ENCODE measurements around the gene IKBKE.
"Not testable (repeated sequence)": the region's sequence is repeated elsewhere in the genome, so short reads cannot be mapped to it uniquely, and the experiment has no call there.

Gene IKBKE

DNA sequence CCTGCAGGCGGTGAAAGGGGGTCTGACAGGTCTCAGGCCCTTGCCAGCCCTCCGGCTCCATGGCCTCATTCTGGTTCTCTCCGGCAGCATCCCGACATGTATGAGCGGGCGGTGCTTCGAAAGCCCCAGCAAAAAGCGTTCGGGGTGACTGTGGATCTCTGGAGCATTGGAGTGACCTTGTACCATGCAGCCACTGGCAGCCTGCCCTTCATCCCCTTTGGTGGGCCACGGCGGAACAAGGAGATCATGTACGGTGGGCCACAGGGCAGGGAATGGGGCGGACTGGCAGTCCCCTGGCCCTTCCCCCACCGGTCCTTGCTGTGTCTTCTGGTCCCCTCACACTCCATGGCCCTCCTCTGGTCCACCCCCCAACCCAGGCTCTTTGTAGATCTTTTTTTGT lies 6.3 kb downstream of the IKBKE start:
- no peak for DNase-seq

DNA sequence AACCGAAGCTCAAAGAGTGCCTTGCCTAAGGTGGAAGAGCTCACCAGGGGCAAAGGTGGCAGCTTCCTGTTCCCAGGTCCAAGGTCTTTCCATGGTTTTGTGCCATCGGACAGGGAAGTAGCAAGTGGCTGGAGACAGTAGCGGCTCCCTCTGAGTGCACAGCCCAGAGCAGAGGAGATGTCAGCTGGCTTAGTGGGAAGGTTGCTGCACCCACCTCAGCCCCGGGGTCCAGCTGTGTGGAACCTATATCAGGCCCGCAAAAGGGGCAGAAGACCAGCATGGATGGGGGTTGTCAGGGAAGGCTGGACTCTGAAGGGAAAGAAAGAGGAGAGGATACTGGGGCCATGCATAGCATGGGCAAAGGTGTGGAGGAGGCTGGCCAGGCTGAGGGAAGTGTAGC lies 6.8 kb downstream of the IKBKE start:
- DNase-seq, result no peak

DNA sequence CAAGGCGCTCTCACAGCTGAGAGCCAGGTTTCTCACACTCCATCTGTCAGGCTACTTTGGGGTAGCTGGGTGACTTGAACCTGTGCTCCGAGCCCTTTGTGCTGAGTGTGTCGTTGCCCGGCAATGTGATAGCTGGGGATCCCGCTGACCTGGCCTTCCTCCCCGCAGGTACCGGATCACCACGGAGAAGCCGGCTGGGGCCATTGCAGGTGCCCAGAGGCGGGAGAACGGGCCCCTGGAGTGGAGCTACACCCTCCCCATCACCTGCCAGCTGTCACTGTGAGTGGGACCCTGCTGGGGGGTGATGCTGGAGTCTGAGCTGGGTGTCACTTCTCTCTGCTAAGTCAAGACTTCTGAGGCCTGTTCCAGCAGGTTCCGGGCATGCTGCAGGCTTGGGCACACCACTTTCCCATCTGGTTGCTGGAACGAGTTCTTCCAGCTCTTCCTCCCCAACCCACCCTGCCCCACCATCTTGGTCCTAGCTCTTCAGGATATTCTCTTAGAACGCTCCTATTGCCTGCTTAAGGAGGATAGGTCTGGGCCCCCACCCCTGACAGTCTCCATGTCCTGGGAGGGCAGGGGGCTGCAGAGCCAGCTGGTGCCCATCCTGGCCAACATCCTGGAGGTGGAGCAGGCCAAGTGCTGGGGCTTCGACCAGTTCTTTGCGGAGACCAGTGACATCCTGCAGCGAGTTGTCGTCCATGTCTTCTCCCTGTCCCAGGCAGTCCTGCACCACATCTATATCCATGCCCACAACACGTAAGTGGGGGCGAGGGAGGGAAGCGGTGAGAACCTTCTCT lies 7.5 kb downstream of the IKBKE start:
- no peak for DNase-seq

DNA sequence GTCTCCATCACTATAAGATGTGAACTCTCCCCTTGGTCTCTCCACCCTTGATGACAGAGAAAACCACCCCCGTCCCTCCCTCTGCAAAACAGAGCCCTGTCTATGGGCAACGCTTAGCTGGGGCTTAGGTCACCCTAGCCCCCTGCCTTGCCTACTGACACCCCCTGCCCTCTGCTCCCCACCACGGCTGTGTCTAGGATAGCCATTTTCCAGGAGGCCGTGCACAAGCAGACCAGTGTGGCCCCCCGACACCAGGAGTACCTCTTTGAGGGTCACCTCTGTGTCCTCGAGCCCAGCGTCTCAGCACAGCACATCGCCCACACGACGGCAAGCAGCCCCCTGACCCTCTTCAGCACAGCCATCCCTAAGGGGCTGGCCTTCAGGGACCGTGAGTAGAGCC lies 8.5 kb downstream of the IKBKE start:
- no peak for DNase-seq

DNA sequence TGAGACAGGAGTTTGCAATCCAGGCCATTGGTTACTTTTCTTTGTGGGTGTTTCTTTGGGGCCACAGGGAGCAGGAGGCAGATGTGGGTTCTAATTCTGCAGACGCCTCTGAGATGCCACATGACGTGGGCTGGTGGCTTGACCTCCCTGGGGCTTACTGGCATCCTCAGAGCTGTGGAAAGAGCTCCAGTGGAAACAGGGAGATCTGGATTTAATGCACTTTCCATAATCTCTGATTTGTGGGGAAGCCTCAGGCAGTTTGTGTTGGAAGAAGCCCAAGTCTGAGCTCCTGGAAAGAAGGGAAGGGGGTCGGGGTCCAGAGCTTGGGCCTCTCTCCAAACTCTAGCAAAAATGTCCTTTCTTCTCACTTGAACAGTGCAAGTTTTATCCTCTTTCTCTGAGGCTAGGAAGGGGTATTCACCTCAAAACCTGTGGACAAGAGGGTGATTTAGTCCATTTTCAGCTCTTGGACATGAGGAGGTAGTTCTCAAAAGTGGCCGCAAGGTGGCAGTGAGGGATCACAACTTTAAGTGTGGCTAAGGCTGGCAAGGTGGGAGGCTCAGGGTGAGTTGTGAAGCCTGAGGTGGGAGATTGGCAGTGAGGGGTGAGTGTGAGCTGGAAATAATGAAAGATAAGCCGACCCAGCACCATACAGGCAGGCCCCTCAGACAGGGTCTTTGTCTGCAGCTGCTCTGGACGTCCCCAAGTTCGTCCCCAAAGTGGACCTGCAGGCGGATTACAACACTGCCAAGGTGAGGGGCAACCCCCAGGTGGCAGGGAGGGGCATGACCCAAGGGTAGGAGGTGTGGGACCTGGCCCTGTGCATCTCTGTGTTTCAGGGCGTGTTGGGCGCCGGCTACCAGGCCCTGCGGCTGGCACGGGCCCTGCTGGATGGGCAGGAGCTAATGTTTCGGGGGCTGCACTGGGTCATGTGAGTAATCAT lies 9.2 kb downstream of the IKBKE start:
- DNase-seq, result no peak

DNA sequence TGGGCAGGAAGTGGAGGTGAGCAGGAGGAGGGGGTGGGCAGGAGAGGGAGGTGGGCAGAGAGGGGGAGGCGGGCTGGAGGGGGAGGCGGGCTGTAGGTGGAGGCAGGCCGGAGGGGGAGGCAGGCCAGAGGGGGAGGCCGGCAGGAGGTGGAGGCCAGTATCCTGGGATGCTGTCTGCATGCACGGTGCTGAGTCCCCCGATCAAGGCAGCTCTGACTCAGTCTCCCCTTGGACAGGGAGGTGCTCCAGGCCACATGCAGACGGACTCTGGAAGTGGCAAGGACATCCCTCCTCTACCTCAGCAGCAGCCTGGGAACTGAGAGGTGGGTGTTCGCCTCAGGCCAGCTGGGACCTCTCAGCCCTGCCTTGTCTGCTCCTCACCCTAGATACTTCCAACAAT lies 9.9 kb downstream of the IKBKE start:
- no peak for DNase-seq

DNA sequence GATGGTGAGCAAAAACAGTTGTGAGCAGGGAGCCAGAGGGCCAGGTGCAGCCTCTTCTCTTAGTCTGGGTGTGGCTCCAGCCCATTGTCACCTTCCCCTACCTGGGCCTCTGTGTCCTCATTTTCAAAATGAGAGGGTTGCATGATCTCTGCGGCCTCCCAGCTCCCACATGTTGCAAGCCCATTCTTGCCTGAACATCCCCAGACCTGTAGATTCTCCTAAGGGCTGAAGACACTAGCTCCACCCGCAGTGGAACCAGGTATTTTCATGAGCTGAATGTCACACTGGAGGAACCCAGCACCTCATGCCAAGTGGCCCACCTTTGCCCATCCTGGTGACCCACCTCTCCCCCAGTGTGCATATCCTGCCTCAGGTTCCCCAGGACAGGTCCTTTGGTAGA lies 12.3 kb downstream of the IKBKE start:
- DNase-seq, result no peak

DNA sequence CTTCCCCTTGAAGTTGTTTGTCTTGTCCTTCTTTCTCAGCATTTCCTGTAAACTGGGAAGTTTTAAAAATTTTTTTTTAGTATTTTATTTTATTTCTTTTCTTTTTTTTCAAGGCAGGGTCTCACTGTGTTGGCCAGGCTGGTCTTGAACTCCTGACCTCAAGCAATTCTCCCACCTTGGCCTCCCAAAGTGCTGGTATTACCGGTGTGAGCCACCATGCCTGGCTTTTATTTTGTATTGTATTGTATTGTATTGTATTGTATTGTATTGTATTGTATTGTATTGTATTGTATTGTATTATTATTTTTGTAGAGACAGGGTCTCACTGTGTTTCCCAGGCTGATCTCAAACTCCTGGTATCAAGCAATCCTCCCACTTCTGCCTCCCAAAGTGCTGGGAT lies 13.6 kb downstream of the IKBKE start:
- DNase-seq, result not testable (repeated sequence)

DNA sequence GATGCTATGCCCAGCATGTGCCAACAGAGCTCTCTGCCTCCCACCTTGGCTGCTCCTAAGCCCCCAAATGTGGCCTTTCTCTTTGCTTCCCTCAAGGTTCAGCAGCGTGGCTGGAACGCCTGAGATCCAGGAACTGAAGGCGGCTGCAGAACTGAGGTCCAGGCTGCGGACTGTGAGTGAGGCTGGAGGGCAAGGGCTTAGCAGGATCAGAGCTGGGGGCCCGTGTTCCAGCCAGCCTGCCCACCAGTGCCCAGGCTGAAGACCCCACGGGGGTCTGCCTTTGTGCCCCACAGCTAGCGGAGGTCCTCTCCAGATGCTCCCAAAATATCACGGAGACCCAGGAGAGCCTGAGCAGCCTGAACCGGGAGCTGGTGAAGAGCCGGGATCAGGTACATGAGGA lies 14.6 kb downstream of the IKBKE start:
- no peak for DNase-seq

DNA sequence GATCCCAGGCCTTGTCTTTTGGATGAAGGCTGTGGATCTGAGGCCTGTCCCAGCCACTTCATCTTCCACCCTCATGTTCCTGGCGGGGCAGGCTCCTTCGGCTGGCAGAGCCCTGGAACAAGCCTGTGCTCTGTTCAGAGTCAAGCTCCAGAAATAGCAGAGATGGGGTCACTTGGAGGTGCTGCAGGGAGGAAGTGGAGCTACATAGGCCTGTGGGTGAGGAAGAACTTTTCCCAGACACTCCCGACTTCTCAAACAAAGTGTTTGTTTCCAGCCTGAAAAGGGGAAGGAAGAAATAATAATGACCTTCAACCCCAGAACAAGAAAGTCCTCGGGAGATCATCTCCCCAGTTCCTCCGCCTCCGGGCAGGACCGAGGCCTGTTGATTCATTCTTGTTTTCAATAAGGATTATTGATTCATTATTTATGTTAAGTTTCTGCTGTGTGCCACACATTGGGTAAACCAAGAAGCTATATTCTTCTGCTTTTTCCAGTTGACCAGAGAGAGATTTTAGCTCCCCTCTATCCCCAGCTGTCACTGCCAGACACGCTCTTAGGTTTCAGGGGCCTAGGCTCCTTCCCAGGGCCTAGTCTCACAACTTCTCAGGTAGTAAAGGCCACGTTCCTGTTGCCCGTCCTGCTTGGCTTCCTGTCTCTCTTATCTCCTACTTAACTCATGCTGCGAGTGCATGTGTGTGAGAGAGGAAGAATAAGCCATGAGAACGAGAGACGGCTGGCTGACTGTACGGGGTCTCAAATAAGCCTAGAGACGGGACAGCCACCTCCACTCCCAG lies 16.9 kb downstream of the IKBKE start:
- DNase-seq, result no peak

DNA sequence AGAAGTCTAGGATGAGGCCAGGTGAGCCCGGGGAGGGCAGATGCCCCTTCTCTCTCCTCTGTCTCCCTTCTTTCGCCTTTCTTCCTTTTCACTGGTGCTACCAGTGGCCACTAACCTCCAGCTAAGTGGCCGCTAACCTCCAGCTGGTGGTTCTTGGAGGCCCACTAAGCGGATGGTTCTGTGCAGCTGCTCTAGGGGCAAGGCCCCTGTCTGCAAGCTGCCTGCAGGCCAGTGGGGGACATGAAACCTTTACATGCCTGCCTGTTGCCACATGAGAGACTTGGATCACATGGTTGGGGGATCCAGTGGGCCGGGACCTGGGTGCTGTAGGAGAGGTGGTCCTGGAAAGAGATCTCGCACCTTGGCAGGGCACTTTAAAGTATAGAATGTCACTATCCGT lies 17.7 kb downstream of the IKBKE start:
- DNase-seq, result no peak

DNA sequence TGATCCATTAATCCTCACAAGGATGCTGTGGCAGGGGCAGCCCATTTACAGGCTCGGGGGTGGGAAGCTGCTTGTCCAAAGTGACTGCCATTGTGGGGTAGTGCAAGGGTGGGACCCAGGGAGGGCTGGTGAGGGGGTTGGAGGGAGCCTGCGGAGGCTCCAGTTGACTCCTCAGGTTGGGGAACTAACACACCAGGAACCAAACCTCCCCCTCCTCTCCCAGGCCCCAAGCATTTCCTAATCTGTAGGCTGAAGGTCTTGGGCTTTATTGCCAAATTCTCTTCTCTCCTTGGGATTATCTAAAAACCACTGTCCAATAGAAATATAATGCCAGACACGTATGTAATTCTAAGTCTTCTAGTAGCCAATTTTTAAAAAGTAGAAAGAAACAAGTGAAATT lies 18.2 kb downstream of the IKBKE start:
- no peak for DNase-seq

DNA sequence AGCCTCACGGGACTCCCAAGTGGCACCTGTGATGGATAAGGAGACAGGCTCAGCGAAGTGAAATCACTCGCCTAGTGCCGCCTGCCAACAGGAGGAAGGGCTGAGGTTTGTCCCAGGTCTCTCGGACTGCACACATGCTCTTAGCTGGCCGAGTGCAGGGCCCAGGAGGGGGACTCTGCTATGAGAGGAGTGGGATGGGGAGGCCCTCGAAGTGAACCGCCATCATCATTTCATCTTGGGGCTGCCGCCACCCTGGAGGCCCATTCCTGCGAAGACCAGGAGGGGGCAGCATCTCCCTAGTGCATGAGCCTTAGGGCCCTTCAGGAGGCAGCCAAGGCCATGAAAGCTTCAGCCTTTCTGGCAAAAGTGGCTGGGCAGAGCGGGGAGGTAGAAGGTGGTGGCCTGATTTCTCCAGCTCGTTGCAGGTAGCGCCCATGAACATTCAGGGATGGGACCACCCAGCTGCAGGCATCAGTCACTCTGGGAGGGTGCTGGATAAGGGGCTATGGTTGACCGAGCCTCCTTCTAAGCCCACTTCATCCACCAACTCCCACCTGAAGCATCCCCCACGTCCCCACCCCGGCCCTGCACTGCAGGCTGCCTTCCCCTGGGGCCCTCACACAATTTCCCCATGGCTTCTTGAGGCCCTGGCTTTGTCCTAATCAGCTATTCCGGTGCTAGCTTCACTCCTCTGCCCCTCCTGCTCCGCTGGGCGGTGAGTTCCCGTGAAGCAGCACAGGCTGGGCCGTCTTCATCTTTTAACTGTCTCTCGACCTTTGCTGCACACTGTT lies 19.9 kb downstream of the IKBKE start:
- no peak for DNase-seq

DNA sequence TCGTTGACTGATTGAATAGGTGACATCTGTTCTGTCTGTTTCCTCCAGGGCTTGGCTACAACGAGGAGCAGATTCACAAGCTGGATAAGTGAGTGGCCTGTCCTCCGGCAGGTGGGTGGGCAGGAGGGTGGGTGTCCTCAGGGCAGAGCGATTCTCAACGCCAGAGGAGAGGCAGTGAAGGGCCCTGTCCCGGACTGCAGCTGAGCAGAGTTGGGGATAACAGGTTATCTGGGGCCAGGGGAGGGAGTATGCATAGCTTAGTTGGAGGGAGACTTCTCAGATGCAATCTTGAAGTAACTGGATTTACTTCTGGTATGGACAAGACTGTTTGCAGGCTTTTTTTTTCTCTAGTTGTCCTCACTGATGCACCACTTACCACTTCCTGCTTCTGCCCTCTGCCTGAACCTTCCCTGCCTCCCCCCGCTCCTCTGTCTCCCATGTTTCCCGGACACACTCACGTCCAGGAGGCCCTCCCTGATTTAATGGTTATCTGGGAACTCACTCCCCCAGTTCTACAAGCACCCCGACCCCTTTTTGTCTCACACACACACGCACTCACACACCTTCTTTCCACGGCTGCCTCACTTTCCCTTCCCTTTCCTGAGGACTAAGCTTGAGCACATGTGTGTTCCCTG lies 20.6 kb downstream of the IKBKE start:
- DNase-seq, result no peak

DNA sequence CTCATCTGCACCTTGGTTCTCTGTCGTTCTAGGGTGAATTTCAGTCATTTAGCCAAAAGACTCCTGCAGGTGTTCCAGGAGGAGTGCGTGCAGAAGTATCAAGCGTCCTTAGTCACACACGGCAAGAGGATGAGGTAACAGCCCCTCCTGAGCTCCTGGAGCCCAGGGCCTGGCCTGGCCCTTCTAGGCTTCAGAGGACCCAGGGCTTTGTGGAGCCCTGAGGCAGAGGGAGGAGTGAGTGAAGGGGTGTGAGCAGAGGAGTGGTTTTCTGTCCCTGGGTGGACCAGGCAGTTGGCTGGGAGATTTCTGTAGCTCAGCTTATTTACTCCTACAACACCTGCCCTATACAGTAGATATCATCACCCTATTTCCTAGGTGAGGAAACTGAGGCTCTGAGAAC lies 21.3 kb downstream of the IKBKE start:
- no peak for DNase-seq

DNA sequence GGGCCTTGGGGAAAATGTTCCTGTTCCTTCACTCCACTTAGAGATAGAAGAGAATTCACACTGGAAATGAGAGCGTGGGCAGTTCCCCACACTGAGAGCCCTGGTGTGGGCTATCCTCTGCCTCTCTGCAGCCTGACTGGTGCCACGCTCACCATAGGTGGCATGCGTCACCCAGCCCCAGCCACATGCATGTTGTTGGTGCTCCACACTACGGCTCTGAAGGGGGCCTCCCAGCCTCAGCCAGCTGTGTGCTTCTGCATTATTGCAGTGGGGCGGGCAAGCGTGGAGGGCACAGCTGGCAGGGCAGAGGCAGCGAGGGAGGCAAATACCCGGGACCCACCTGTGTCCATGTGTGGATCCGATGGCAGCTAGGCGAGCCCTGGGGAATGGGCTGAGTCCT lies 22.3 kb downstream of the IKBKE start:
- DNase-seq, result no peak

DNA sequence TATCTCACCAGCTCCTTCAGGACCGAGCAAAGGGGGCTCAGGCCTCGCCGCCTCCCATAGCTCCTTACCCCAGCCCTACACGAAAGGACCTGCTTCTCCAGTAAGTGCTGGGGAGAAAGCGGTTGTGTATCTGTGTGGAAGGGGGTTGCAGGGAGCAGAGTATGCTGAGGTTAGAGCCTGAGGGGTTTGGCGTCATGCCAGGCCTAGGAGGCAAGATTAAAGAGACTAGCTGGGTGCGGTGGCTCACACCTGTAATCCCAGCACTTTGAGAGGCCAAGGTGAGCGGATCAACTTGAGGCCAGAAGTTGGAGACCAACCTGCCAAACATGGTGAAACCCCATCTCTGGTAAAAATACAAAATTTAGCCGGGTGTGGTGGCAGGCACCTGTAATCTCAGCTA lies 23.0 kb downstream of the IKBKE start:
- no peak for DNase-seq

DNA sequence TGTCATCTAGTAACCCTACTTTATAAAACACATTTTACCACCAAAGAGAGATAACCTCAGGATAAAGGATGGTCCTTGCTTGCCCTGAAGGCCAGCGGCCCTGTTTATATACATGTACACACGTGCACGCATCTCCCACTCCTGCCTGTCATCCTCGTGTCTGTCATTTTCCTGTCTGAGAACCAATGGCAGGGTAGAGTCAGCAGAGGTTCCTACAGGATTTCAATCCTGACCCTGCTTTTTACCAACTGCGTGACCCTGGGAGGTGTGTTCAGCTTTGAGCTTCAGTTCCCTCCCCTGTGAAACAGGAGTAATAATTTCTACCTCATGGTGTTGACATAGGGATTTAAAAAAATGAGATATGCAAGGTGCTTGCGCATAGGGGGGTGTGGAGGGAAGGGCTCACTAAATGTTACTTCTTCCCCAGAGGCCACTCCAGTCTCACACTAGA lies 24.8 kb downstream of the IKBKE start:
- DNase-seq, result no peak

DNA sequence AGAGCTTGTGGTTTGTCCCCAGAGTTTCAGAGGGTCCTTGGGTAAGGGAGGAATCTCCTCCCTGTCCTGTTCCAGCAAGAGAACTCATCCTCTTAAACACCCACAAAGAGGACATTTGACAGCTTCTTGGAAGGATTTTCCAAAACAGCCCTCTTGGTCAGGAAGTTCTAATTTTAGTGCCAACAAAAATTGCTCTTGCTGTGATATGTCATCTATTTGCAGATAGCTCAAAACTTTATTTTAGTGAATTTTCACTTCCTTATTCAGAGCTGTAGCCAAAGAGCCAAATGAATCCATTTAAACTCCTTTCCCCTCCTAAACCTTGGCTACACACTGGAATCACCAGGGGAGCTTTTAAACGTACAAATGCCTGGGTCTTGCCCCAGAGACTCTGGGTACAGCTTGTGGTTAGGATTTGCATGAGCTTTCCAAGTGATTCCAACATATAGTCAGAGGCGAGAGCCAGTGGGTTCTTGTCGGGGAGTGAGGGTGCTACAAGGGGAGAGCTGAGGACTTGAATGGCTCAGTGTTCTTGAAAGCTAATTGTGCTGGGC lies 25.3 kb downstream of the IKBKE start:
- DNase-seq, result no peak

DNA sequence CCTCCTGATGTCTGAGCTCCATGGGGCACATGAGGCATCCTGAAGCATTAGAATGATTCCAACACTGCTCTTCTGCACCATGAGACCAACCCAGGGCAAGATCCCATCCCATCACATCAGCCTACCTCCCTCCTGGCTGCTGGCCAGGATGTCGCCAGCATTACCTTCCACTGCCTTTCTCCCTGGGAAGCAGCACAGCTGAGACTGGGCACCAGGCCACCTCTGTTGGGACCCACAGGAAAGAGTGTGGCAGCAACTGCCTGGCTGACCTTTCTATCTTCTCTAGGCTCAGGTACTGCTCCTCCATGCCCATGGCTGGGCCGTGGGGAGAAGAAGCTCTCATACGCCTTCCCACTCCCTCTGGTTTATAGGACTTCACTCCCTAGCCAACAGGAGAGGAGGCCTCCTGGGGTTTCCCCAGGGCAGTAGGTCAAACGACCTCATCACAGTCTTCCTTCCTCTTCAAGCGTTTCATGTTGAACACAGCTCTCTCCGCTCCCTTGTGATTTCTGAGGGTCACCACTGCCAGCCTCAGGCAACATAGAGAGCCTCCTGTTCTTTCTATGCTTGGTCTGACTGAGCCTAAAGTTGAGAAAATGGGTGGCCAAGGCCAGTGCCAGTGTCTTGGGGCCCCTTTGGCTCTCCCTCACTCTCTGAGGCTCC lies 26.0 kb downstream of the IKBKE start:
- no peak for DNase-seq

DNA sequence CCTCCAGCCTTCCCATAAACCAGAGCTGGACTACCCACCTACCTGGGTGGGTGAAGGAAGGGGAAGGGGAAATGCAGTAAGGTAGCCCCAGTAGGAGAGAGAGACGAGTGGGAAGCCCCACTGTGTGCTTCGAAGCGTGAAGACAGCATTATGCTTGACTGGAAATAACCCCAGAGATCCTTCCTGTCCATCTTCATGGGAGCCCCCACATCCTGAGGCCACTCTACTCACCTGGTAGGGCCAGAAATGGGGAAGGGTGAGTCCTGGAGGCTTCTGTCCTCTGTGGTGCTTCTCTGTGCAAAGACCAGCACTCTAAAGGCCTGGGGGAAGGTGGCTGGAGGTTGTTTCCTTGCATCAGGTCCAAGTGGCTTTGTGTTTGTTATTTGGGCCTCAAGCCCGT lies 27.1 kb downstream of the IKBKE start:
- DNase-seq, result no peak

All from KG1 (cell line).